Measurements from ENCODE around the gene STK38.
A peak's percentile ranks its signal among the peaks of the same experiment; 100 is the strongest.

The STK38 gene

GRCh38 chr6:36550473-36551000 lies 3.3 kb upstream of the STK38 start:
- DNase-seq (ENCODE audit: low read depth in 2 of 2): no peak
- TF ChIP-seq, protein P1, sequence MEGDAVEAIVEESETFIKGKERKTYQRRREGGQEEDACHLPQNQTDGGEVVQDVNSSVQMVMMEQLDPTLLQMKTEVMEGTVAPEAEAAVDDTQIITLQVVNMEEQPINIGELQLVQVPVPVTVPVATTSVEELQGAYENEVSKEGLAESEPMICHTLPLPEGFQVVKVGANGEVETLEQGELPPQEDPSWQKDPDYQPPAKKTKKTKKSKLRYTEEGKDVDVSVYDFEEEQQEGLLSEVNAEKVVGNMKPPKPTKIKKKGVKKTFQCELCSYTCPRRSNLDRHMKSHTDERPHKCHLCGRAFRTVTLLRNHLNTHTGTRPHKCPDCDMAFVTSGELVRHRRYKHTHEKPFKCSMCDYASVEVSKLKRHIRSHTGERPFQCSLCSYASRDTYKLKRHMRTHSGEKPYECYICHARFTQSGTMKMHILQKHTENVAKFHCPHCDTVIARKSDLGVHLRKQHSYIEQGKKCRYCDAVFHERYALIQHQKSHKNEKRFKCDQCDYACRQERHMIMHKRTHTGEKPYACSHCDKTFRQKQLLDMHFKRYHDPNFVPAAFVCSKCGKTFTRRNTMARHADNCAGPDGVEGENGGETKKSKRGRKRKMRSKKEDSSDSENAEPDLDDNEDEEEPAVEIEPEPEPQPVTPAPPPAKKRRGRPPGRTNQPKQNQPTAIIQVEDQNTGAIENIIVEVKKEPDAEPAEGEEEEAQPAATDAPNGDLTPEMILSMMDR (IDR thresholded peaks at IDR 0.05; ENCODE audit: low read depth, low read length): no peak
- no peak overlapping the region for H3K4me3 ChIP-seq (replicated peaks in 1 of 2; ENCODE audit: low read depth in 2 of 2, low read length in 2 of 2)

DNA sequence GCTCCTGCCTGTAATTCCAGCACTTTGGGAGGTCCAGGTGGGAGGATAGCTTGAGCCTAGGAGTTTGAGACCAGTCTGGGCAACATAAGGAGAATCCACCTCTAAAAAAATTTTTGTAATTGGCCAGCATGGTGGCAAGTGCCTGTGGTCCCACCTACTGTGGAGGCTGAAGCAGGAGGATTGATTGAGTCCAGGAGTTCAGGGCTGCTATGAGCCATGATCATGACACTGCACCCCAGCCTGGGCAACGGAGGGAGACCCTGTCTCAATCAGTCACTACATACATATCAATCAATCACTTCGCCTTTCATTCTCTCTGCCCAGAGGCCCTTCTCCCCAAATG lies 1.1 kb upstream of the STK38 start:
- no peak overlapping the region for H3K4me3 ChIP-seq (replicated peaks in 1 of 2; ENCODE audit: low read depth in 2 of 2, low read length in 2 of 2)
- TF ChIP-seq, protein P1 (IDR thresholded peaks at IDR 0.05; ENCODE audit: low read depth, low read length): no peak
- no peak for DNase-seq (ENCODE audit: low read depth in 2 of 2)

DNA sequence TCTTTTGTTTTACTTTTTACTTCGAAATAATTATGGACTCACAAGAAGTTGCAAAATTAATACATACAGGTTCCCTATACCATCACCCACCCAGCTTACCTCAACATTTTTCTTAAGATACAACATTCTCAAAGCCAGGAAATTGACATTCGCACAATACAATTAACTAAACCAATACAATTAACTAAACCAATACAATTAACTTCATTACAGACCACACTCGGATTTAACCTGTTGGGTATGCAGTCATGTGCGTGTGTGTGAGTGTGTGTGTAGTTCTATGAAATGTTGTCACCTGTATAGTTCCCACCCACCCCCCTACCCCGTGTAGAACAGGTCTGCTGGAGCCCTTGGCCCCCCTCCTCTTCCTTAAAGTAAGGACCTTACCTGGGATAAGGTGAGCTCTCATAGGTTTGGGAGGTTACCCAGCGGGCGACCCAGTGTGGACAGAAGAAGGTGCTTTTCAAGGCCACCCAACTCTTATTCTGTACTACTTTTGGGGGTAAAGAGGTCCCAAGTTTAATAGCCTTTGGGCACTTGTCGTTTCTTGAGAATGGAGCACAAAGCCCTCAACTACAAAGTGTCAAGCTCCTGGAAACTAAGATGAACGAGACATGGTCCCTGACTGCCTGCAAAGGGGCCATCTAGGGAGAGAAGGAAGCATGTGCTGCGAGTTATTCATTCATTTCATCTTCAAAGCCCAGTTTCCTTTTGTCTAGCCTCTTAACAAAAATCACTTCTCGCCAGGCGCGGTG lies 544 bp upstream of the STK38 start:
- peak overlapping the region in 1 of 2 donors; percentile 76 for H3K4me3 ChIP-seq (replicated peaks in 1 of 2; ENCODE audit: low read depth in 2 of 2, low read length in 2 of 2)
- no peak for DNase-seq (ENCODE audit: low read depth in 2 of 2)
- TF ChIP-seq, protein P1 (IDR thresholded peaks at IDR 0.05; ENCODE audit: low read depth, low read length): no peak

- TF ChIP-seq, protein P1 (IDR thresholded peaks at IDR 0.05; ENCODE audit: low read depth, low read length): no peak
- H3K4me3 ChIP-seq (replicated peaks in 1 of 2; ENCODE audit: low read depth in 2 of 2, low read length in 2 of 2): peak overlapping the region; percentile 76 to 90
- DNase-seq (ENCODE audit: low read depth in 2 of 2): peak; percentile 39 to 44
Observed at GRCh38 chr6:36546308-36546919, 865 bp downstream of the STK38 start.

DNA sequence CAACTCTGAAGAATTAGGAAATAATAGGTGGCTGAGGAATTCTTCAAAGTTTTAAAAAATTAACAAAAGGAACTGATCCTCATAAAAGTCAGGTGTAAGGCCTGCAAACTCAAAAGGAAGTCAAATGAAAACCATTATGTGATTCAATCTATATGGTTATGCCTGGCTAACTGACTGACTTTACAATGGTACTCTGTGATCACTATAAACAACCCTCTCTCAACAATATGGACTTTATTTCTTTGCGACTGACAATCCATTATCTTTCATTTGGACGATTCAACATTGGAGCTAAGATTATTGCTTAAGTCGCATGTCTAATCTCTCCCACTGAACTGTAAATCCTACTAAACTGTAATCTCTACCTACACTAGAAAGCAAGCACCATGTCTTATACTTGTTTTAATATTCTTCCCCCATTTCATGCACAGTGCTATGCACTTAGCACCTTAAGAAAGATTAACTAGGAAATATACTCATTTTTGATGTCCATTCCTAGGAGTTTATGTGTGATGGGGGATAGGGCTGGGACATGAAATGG lies 1.4 kb downstream of the STK38 start:
- H3K4me3 ChIP-seq (replicated peaks in 1 of 2; ENCODE audit: low read depth in 2 of 2, low read length in 2 of 2): peak overlapping the region; percentile 76 to 90
- TF ChIP-seq, protein P1 (IDR thresholded peaks at IDR 0.05; ENCODE audit: low read depth, low read length): no peak
- peak in 1 of 2 donors; percentile 5 for DNase-seq (ENCODE audit: low read depth in 2 of 2)

DNA sequence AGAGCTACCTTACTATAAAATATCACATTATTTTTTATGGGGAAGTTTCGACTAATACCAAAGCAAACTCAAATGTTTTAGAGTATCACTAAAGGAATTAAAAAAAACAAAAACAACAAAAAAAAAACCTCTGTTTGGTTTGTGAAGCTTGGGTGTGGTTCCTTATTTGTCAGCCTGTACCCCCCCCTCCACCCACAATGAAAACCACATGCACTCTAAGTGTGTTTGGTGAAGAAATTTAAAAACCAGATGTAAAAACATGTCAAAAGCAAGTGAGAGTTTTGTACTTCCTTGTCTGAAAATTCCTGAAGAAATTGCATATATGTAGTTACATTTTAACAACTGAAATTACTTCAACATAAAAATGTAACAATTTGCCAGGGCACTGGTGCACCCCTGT lies 3.1 kb downstream of the STK38 start:
- TF ChIP-seq, protein P1 (IDR thresholded peaks at IDR 0.05; ENCODE audit: low read depth, low read length): no peak
- peak; percentile 33 to 47 for DNase-seq (ENCODE audit: low read depth in 2 of 2)
- no peak overlapping the region for H3K4me3 ChIP-seq (replicated peaks in 1 of 2; ENCODE audit: low read depth in 2 of 2, low read length in 2 of 2)

All from cardiac fibroblast (primary cell).